VCaP (cell line): ENCODE measurements around the gene SPOCK1.
"Not testable (repeated sequence)": the region's sequence is repeated elsewhere in the genome, so short reads cannot be mapped to it uniquely, and the experiment has no call there.

ENCODE experiments used
- H3K27ac ChIP-seq: fragments of 450-650 bp; 2 replicates; pipeline ENCODE4 v1.5.1; 2017
- TF ChIP-seq, protein P1 (sequence below): fragments of 450-650 bp; conservative IDR thresholded peaks from 2 replicates; pipeline ENCODE4 v1.5.1; 2017; ENCODE audit warnings: mild to moderate bottlenecking, moderate library complexity

Gene SPOCK1

DNA sequence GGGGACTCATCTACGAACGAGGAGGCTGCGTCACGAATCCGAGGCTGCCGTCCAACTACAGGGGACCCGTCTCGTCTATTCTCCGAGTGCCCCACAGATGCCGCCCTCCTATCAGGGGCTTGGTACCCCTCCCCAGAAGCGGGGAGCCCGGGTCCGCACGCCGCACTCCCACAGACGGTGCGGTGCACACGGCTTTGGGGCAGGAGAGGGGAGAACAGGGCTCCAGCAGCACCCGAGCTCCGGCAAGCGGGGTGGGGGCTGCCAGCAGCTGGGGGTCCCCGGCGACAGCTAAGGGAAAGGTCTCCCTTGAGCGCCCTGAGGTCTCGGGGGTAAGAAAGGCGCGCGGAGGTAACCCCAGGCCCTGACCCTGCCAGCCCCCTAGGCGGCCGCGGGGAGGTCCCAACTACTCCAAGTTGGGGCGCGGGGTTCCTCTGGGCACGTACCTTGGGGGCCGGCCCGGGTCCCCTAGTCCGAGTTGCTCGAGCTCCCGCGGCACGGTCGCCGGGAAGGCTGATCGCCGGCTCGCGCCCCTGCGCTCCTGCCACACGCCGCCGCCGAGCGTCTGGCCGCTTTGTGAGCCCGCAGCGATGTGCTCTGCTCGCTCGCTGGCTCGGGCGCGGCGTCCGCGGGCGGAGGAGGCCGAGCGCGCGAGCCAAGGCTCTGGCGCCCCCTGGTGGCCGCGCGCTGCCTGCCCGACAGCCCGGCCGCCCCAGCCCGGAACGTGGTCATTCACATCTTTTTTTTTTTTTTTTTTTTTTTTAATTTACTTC lies at the start of gene SPOCK1:
SPOCK1 (minus strand) TSS at position 591 of the 770 bp plus-strand sequence.
- TF ChIP-seq, protein P1, sequence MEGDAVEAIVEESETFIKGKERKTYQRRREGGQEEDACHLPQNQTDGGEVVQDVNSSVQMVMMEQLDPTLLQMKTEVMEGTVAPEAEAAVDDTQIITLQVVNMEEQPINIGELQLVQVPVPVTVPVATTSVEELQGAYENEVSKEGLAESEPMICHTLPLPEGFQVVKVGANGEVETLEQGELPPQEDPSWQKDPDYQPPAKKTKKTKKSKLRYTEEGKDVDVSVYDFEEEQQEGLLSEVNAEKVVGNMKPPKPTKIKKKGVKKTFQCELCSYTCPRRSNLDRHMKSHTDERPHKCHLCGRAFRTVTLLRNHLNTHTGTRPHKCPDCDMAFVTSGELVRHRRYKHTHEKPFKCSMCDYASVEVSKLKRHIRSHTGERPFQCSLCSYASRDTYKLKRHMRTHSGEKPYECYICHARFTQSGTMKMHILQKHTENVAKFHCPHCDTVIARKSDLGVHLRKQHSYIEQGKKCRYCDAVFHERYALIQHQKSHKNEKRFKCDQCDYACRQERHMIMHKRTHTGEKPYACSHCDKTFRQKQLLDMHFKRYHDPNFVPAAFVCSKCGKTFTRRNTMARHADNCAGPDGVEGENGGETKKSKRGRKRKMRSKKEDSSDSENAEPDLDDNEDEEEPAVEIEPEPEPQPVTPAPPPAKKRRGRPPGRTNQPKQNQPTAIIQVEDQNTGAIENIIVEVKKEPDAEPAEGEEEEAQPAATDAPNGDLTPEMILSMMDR = peak; percentile 100
- peak within 1 kb of the TSS; percentile 83 for H3K27ac ChIP-seq

- TF ChIP-seq, protein P1 = no peak
- H3K27ac ChIP-seq = no peak overlapping the region
These were observed 46.8 kb upstream of the SPOCK1 start for GRCh38 chr5:137545956-137546355.

DNA sequence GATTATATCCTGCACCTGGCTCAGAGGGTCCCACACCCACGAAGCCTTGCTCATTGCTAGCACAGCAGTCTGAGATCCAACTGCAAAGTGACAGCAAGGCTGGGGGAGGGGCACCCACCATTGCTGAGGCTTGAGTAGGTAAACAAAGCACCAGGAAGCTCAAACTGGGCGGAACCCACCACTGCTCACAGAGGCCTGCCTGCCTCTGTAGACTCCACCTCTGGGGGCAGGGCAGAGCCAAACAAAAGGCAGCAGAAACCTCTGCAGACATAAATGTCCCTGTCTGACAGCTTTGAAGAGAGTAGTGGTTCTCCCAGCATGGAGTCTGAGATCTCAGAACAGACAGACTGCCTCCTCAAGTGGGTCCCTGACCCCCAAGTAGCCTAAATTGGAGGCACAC lies 36.3 kb upstream of the SPOCK1 start:
- H3K27ac ChIP-seq = not testable (repeated sequence)

DNA sequence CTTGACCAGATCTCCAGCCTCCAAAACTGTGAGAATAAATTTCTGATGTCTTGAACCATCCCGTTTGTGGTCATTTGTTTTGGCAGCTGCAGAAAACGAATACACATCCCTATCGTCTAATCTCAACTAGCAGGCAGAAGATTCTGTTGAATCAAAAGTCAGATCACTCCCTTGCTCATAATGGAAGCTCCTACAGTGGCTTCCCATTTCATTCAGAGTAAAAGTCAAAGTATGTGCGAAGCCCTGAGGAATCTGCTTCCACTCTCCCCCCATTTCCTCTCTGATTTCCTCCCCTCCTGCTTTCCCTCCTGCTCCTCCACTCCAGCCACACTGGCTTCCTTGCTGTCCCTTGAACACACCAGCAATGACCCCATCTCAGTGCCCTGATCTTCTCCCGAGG lies 34.8 kb upstream of the SPOCK1 start:
- H3K27ac ChIP-seq = no peak overlapping the region
- TF ChIP-seq, protein P1 = no peak

DNA sequence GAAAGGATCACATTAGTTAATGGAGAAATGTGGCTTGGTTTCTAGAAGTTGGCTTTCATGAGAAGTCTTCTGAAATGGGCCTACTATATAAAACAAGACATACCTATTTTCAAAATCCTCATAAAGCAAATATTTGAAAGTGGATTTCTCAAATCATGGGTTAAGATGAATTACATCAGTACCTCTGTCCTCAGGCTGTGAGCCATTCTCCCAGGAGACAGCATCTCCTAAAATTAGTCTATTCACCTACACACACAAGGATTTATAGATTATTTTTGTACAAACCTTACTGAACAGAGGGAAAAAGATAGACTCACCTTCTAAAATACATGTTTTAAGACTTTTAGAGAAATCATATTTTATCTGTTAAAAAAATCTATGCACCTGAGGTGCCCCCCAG lies 32.1 kb upstream of the SPOCK1 start:
- TF ChIP-seq, protein P1 = no peak
- H3K27ac ChIP-seq = no peak overlapping the region

GRCh38 chr5:137521246-137521645 lies 22.1 kb upstream of the SPOCK1 start:
- TF ChIP-seq, protein P1 = no peak
- peak overlapping the region; percentile 74 for H3K27ac ChIP-seq

DNA sequence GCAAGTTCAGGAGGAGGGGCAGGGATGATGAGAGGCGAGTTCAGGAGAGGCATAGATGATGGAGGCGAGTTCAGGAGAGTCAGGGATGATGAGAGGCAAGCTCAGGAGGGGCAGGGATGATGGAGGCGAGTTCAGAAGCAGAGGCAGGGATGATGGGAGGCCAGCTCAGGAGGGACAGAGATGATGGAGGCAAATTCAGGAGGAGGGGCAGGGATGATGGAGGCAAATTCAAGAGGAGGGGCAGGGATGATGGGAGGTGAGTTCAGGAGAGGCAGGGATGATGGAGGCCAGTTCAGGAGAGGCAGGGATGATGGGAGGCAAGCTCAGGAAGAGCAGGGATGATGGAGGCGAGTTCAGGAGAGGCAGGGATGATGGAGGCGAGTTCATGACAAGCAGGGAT lies 17.8 kb upstream of the SPOCK1 start:
- TF ChIP-seq, protein P1 = no peak
- H3K27ac ChIP-seq = peak overlapping the region; percentile 23

DNA sequence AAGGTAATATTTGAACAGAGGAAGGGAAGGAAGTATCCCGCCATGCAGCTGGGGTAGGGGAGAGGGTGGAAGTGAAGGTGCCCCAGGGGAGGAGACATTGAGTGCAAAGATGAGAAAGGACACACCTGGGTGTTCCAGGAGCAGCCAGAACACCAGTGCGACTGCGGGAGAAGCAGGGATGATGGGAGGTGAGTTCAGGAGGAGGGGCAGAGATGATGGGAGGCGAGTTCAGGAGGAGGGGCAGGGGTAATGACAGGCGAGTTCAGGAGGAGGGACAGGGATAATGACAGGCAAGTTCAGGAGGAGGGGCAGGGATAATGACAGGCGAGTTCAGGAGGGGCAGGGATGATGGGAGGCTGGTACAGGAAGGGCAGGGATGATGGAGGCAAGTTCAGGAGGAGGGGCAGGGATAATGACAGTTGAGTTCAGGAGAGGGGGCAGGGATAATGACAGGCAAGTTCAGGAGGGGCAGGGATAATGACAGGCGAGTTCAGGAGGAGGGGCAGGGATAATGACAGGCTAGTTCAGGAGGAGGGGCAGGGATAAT lies 17.2 kb upstream of the SPOCK1 start:
- TF ChIP-seq, protein P1 = no peak
- peak overlapping the region; percentile 92 for H3K27ac ChIP-seq
